K562 (cell line): Measurements from ENCODE around the gene COP1. TPM values are rescaled to one million over a fixed set of nuclear protein-coding genes. Genes with fewer than 3 reads are reported as not detected.

Experiments
- ATAC-seq: fragments of 200-7000 bp; cut with Tn5 transposase; 3 replicates; pipeline ENCODE4 v1.9.1; 2020; ENCODE audit warnings: moderate library complexity
- BruUV-seq: library from RNA; stranded (reverse); fragments of 400-500 nt; replicated peaks from 2 replicates; lab custom pipeline; 2021; lab: Mats Ljungman, UMichigan
- CTCF ChIA-PET: fragments of 300-600 bp; formaldehyde crosslinking; extraction: SDS; loops from one replicate; lab custom pipeline; 2021; ENCODE audit warnings: low intra/inter-chr PET ratio; lab: Yijun Ruan, JAX
- POLR2A ChIA-PET: fragments of 300-600, 350-650 bp; sonication (Branson Sonifier 250); formaldehyde crosslinking; extraction: SDS; loops from one replicate; lab custom pipeline; 2021; ENCODE audit warnings: antibody characterized with exemption, inconsistent platforms; lab: Yijun Ruan, JAX
- DNase-seq, 4 experiments: peaks; one replicate each; pipeline versions ENCODE4 v3.0.0 to v3.0.0-alpha.2; 2011 to 2018; ENCODE audit warnings: low spot score in 3 of 4, mixed read lengths in 3 of 4; ENCODE audit errors: extremely low read depth in 1 of 4
- FAIRE-seq: peaks from 2 replicates; lab custom pipeline; 2011; peaks lifted over from hg19 to GRCh38; lab: Jason Lieb, UNC
- H2AFZ ChIP-seq: 2 replicates; pipeline ENCODE4 v1.6.0; 2011; ENCODE audit warnings: low read depth, low read length, control low read depth, inconsistent platforms
- H3K27ac ChIP-seq: fragments of 200-600 bp; 3 replicates; pipeline ENCODE4 v1.8.0; 2011; ENCODE audit warnings: low read depth, mild to moderate bottlenecking, control low read depth, inconsistent platforms, low read length, moderate library complexity, mixed read lengths; ENCODE audit errors: extremely low read depth
- H3K27me3 ChIP-seq, 2 experiments: fragments of 300-600 bp in 1 of 2; 2 replicates in 1 of 2; 3 replicates in 1 of 2; pipeline versions ENCODE4 v1.6.0 to v1.8.0; 2011; ENCODE audit warnings: inconsistent platforms in 2 of 2, low read length in 2 of 2, mild to moderate bottlenecking in 1 of 2, mixed read lengths in 1 of 2, moderate library complexity in 1 of 2; ENCODE audit not compliant: control insufficient read depth in 2 of 2, insufficient read depth in 2 of 2
- H3K36me3 ChIP-seq: fragments of 300-600 bp; 3 replicates; pipeline ENCODE4 v1.8.0; 2011; ENCODE audit warnings: mild to moderate bottlenecking, low read length, inconsistent platforms; ENCODE audit not compliant: control insufficient read depth, insufficient read depth
- H3K4me1 ChIP-seq, 2 experiments: fragments of 200-600 bp in 1 of 2; replicated peaks in 1 of 2; 2 replicates in 1 of 2; 3 replicates in 1 of 2; pipeline versions ENCODE4 v1.5.1 to v1.8.0; 2011; ENCODE audit warnings: inconsistent platforms in 2 of 2, low read length in 2 of 2, mild to moderate bottlenecking in 1 of 2, mixed read lengths in 1 of 2, moderate library complexity in 1 of 2; ENCODE audit not compliant: control insufficient read depth in 2 of 2, insufficient read depth in 2 of 2
- H3K4me2 ChIP-seq: 2 replicates; pipeline ENCODE4 v1.6.1; 2011; ENCODE audit warnings: low read length, control low read depth, inconsistent platforms, mixed read lengths; ENCODE audit not compliant: insufficient read depth
- H3K4me3 ChIP-seq: fragments of 200-600 bp; sonication (generic), shearing (Covaris generic); 2 replicates; pipeline ENCODE4 v1.5.1; 2016; ENCODE audit warnings: control low read depth, inconsistent platforms
- H3K79me2 ChIP-seq: fragments of 200-600 bp; 3 replicates; pipeline ENCODE4 v1.8.0; 2011; ENCODE audit warnings: low read length, inconsistent platforms; ENCODE audit not compliant: control insufficient read depth, insufficient read depth
- H3K9ac ChIP-seq, 2 experiments: 2 replicates each; pipeline versions ENCODE4 v1.6.0 to v1.6.1; 2011; ENCODE audit warnings: low read depth in 2 of 2, low read length in 2 of 2, control low read depth in 1 of 2, inconsistent platforms in 1 of 2, mild to moderate bottlenecking in 1 of 2, mixed read lengths in 1 of 2; ENCODE audit not compliant: insufficient read depth in 1 of 2
- H3K9me1 ChIP-seq: one replicate; pipeline ENCODE4 v1.6.0; 2011; ENCODE audit warnings: inconsistent platforms, mild to moderate bottlenecking, low read length, moderate library complexity; ENCODE audit not compliant: control insufficient read depth, insufficient read depth
- H3K9me3 ChIP-seq: replicated peaks from 2 replicates; pipeline ENCODE4 v1.5.1; 2011; ENCODE audit warnings: low read depth, low read length, inconsistent platforms; ENCODE audit not compliant: control insufficient read depth, insufficient read depth
- H4K20me1 ChIP-seq: replicated peaks from 2 replicates; pipeline ENCODE4 v1.6.1; 2011; ENCODE audit warnings: low read length, inconsistent platforms, mixed read lengths; ENCODE audit not compliant: control insufficient read depth, insufficient read depth
- BRCA1 ChIP-seq, 2 experiments: fragments of 450-650 bp in 1 of 2; sonication (generic) in 1 of 2; formaldehyde crosslinking in 1 of 2; IDR thresholded peaks; 2 replicates each; pipeline versions ENCODE4 v1.5.0 to v1.6.1; 2017 to 2020; ENCODE audit warnings: mild to moderate bottlenecking in 1 of 2, missing genetic modification reagents in 1 of 2
- DIDO1 ChIP-seq: fragments of 450-650 bp; IDR thresholded peaks from 2 replicates; pipeline ENCODE4 v1.6.1; 2016; ENCODE audit warnings: low read depth, missing biosample characterization, missing genetic modification characterization
- MTA1 ChIP-seq: fragments of 450-650 bp; IDR thresholded peaks from 2 replicates; pipeline ENCODE4 v1.6.1; 2017; ENCODE audit warnings: borderline replicate concordance
- POLR3A ChIP-seq: IDR thresholded peaks from 2 replicates; pipeline ENCODE4 v1.6.1; 2011; ENCODE audit warnings: borderline replicate concordance, mild to moderate bottlenecking, moderate library complexity; ENCODE audit not compliant: insufficient read length, insufficient read depth; ENCODE audit errors: extremely low read depth
- SNIP1 ChIP-seq: fragments of 450-650 bp; IDR thresholded peaks from 2 replicates; pipeline ENCODE4 v1.7.1; 2017; ENCODE audit warnings: low read depth, mild to moderate bottlenecking
- SP1 ChIP-seq: sonication (generic); formaldehyde crosslinking; IDR thresholded peaks from 2 replicates; pipeline ENCODE4 v1.8.1; 2022; ENCODE audit warnings: mild to moderate bottlenecking, missing genetic modification reagents
- TCF7L2 ChIP-seq: fragments of 150-350 bp; IDR thresholded peaks from 2 replicates; pipeline ENCODE4 v1.6.1; 2016; ENCODE audit warnings: low read depth, mild to moderate bottlenecking, low read length, moderate library complexity
- ZFPM2 ChIP-seq: fragments of 250-450 bp; sonication (Bioruptor Pico); IDR thresholded peaks from 2 replicates; pipeline ENCODE4 v1.5.1; 2022; ENCODE audit warnings: mild to moderate bottlenecking
- WGBS: fragments of 100-300 bp; shearing (Covaris generic); methylation state at CpG from one replicate; pipeline ENCODE4 v1.1.6; 2016; ENCODE audit warnings: low coverage, mixed read lengths; ENCODE audit not compliant: insufficient coverage; ENCODE audit errors: missing lambda C conversion rate; 5-methylcytosine and 5-hydroxymethylcytosine counted together
- in situ Hi-C: fragments of 300-500 bp; cut with MboI; formaldehyde crosslinking; loops from 4 replicates; pipeline ENCODE4 v1.15.0; 2018; ENCODE audit warnings: inconsistent platforms, mixed read lengths
- intact Hi-C: fragments of 100-400 bp; cut with micrococcal nuclease; formaldehyde crosslinking; loops from 2 replicates; pipeline ENCODE4 v1.14.2; 2022
- polyA plus RNA-seq, 8 experiments: library from polyadenylated mRNA; depleted of rRNA in 4 of 8; stranded (reverse) in 5 of 8; unstranded in 3 of 8; fragments of >200 nt; fragmentation: Nextera tagmentation in 2 of 8; fragmentation: Illumina TruSeq in 1 of 8; extraction: Ambion mirVana in 2 of 8; extraction: Trizol in 1 of 8; gene quantifications; 2 replicates each; pipeline versions ENCODE4 v1.2.1 to v1.2.3, GENCODE V29; 2011 to 2014; ENCODE audit warnings: inconsistent platforms in 1 of 8, missing spikeins in 1 of 8
- total RNA-seq, 7 experiments: library from RNA; depleted of rRNA in 6 of 7; stranded (reverse); fragments of >200 nt in 6 of 7; fragmentation: Illumina TruSeq in 2 of 7; extraction: Trizol in 2 of 7; gene quantifications; 2 replicates each; pipeline versions ENCODE4 v1.2.1 to v1.2.3, GENCODE V29; 2011 to 2021; ENCODE audit warnings: low replicate concordance in 1 of 7
- TF ChIP-seq, protein P1 (sequence below), 2 experiments: fragments of 200-800 bp in 1 of 2; sonication (Bioruptor generic) in 1 of 2; sonication (generic) in 1 of 2; formaldehyde crosslinking in 1 of 2; IDR thresholded peaks in 1 of 2; conservative IDR thresholded peaks in 1 of 2; 2 replicates each; pipeline versions ENCODE4 v1.5.0 to v1.6.1; 2016 to 2020; ENCODE audit warnings: missing compliant biosample characterization in 1 of 2, missing genetic modification characterization in 1 of 2, missing genetic modification reagents in 1 of 2

The COP1 gene
- total and polyA plus RNA-seq, 9 of the 15 experiments (the other 6 are each of a cell fraction or from before 2014, with no cell fraction given) = 25.8 to 77.7 (median 58.6) TPM

DNA sequence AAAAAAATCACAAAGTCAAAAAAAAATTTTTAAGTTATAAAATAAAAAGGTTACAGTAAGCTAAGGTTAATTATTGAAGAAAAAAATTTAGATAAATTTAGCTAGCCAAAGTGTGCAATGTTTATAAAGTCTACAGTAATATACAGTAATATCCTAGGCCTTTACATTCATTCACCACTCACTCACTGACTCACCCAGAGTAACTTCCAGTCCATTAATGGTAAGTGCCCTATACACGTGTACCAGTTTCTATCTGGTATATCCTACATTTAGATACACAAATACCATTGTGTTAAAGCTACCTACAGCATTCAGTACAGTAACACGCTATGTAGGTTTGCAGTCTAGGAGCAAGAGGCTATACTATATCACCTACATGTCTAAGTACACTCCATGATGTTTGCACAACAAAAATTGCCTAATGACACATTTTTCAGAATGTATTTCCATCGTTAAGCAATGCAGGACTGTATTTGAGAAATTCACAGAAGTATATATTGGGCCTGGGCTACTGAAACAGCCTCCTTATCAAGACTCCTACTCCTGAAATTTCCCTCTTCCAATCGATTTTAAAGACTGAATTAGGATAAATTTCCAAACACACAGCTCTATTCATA lies 155.1 kb downstream of the COP1 start:
- POLR2A ChIA-PET = interaction anchor here (0.6 kb wide), 1 partner anchor 252 kb away, joined by 3 read pairs; no protein-coding TSS in a partner anchor
- no peaks in the 10 kb centered on the region for H3K79me2 ChIP-seq
- BruUV-seq = no TSS peak
- FAIRE-seq (no peak), DNase-seq (no peak), ATAC-seq (no peak)
- H3K9me3 ChIP-seq = no peaks in the 10 kb centered on the region
- no peak overlapping the region for H3K4me2 ChIP-seq
- in situ Hi-C loops = no loop called here
- H4K20me1 ChIP-seq = no peaks in the 10 kb centered on the region
- H3K9ac ChIP-seq = no peak overlapping the region
- no peak overlapping the region for H2AFZ ChIP-seq
- H3K27me3 ChIP-seq = no peaks in the 10 kb centered on the region
- no peak overlapping the region for H3K27ac ChIP-seq
- WGBS = 58% methylated on average over 4 of the region's 4 CpGs
- TF ChIP-seq TCF7L2 (no peak), POLR3A (no peak), MTA1 (no peak), SP1 (CRISPR knock-in tag) (no peak), DIDO1 (tag) (no peak), ZFPM2 (no peak), BRCA1 (IDR thresholded peaks at IDR 0.05) (no peak), BRCA1 (CRISPR knock-in tag; IDR thresholded peaks at IDR 0.05) (no peak), SNIP1 (no peak)
- TF ChIP-seq, protein P1, sequence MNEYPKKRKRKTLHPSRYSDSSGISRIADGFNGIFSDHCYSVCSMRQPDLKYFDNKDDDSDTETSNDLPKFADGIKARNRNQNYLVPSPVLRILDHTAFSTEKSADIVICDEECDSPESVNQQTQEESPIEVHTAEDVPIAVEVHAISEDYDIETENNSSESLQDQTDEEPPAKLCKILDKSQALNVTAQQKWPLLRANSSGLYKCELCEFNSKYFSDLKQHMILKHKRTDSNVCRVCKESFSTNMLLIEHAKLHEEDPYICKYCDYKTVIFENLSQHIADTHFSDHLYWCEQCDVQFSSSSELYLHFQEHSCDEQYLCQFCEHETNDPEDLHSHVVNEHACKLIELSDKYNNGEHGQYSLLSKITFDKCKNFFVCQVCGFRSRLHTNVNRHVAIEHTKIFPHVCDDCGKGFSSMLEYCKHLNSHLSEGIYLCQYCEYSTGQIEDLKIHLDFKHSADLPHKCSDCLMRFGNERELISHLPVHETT (CRISPR knock-in tag; conservative IDR thresholded peaks at IDR 0.05 in 1 of 2, IDR thresholded peaks at IDR 0.05 in 1 of 2) = no peak
- H3K4me1 ChIP-seq = no peaks in the 10 kb centered on the region
- H3K36me3 ChIP-seq = no peaks in the 10 kb centered on the region; the same call in 2 of the 3 replicates
- H3K4me3 ChIP-seq = no peak overlapping the region
- intact Hi-C loops = no loop called here
- CTCF ChIA-PET = no interaction called here
- no peaks in the 10 kb centered on the region for H3K9me1 ChIP-seq
